Stimulated activated CD8-positive, alpha-beta memory T cell treated with anti-CD3 and anti-CD28 coated beads, Interleukin-15, amount 100 ng/mL, for 1 hour (primary cell): ENCODE results near the gene AIM2.
"Not testable (repeated sequence)": the region's sequence is repeated elsewhere in the genome, so short reads cannot be mapped to it uniquely, and the experiment has no call there.

Experiments used
- DNase-seq: peaks from one replicate; pipeline ENCODE4 v3.0.0-alpha.2; 2020; ENCODE audit warnings: low read depth

AIM2 gene

DNA sequence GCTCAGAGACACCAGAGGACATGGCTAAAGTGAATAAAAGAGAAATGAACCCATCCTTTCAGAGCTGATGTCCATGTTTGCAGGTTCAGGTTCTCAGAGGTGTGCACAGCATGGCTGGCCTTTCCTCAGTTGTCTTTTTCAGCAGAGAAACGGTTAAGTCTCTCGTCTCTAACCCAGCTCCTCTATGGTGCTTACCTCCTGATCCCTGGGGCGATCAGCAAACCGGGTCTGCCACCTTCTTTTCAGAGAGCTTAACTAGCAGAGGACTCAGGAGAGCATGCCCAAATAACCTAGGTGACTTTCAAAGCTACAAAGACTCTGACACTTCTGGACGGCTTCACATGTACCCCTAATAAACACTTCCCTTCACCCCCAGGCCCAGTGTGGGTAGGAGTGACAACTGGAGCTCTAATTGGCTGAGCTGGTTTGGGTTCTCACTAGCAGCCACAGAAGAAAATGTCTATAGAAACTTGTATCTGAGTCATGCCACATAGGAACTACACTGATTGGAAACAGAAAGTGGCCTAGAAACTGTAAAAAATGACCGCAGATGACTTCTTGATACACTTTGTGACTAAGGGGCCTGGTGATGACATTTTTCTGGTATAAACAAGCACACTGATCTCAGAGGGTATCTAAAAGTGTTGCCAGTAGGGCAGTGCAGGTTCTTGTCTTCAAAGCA, at the start of gene AIM2:
AIM2 (minus strand) TSS at position 329 of the 682 bp plus-strand sequence. CDS start 3,267 bp downstream, outside the sequence.
- DNase-seq: no peak

DNA sequence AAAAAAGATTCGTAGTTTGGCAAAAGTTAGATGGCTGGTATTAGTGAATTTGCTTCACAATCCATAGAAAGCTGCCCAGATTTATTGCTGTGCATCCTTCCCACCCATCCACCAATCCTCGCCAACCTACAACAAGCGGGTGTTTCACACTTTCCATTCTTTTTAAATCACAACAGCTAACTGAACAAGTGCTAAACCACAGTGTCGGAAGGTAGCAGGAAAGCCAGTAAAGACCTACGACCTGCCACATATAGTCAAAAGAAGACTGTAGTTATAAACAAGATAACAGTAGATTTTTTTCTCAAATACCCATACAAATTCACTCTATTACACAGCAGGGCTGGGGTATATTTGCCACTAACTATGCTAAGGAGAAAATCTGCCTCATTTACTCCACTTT, 47.0 kb upstream of the AIM2 start:
- no peak for DNase-seq

DNA sequence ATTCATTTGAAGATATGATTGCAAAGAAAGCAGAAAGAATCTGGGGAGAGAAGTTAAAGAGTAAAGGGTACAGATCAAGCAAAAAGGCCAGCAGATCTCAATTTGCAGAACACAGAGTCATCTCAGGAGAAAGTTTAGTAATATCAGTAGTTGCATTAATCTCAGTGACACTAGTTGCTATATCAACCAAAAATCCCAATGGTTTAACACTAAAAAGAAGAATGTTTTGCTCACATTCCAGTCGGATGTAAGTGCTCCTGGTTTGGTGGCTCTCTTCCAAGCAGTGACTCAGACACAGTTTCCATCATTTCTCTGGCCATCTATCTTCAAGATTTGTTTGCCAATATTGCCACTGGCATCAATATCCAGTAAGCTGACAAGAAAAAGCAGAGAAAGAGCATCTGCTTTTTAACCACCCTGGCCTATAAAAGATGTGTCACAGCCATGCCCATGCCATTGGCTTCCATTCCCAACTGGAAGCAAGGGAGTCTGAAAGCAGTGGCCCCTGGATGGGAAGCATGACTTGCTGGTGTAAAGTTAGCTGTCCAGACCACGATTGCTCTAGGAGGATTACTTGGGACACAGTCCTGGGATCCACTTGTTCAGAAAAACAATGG, 45.5 kb upstream of the AIM2 start:
- no peak for DNase-seq

DNA sequence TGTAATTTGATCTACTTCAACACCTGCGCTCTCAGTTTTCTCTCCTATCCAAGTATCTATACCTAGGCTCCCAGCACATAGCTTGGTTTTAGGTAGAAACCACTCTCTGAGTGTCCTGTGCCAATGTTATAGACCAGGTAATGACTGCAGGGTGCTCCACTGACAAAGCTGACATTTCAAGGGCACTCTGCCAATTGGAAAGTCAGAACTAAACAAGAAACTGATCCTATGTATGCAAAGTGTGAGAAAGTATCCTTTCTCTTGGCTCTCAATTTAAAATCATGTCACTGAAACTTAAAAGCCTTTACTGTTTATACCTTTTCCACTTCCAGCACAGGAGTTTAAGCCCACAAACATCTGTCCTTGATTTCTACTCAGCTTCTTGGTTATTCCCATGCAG, 45.0 kb upstream of the AIM2 start:
- DNase-seq: no peak

GRCh38 chr1:159120317-159120716, 43.8 kb upstream of the AIM2 start:
- DNase-seq: no peak

DNA sequence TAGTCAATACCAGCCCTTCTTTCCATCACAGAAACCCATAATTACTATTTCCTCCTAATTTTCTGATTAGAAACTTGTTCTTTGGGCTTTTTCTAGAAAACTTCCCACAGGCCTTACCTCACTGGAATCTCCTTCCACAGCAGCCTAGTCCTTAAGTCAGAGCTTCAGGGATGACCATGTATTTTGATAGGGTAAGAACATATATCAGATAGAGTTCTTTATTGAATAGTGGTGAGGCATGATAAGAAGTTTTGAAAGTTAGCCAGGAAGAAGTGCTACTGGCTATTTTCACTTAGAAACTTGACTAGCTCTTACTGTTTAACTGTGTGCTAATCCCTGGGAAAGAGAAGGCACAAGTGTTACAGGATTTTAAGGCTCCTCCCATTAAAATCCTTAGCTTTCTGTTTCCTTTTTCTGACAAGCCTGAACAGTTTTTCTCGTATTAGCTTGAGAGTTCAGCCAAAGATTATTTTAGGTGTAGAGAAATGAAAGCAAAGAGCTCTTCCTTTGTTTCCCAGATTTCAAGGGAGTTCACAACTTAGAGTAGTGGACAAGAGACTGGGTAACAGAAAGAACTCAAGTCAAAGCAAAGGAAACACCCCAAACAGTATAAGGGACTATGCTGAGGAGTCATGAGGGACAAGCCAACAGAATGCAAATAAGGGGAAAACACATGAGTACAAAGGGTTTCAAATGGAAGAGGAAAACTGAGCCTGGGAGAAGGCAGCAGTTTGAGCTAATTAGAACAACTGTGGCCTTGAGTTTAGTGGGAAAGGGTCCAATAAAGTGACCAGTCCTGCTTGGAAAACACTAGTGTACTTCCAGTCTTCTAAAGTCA, 37.2 kb upstream of the AIM2 start:
- DNase-seq: no peak

- DNase-seq: not testable (repeated sequence)
Observed at GRCh38 chr1:159103021-159103420, 26.5 kb upstream of the AIM2 start.

DNA sequence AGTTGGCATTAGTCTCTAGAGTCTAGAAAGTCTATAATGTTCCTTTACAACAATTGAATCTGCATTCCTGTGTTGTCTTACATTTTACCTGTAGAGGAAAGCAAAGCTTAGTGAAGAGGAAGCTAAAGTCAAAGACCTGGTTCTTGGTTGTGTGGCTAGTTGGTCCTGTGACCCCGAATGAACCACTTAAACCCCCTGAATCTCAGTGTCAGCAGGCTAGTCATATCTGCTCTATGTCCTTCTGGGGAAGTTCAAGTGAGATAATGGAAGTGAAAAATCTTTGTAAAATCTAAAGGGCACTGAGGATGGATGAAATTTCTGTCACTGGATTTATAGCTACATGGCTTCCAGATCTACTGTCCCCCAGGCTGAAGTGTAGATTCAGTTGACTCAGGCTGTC, 24.0 kb upstream of the AIM2 start:
- no peak for DNase-seq

DNA sequence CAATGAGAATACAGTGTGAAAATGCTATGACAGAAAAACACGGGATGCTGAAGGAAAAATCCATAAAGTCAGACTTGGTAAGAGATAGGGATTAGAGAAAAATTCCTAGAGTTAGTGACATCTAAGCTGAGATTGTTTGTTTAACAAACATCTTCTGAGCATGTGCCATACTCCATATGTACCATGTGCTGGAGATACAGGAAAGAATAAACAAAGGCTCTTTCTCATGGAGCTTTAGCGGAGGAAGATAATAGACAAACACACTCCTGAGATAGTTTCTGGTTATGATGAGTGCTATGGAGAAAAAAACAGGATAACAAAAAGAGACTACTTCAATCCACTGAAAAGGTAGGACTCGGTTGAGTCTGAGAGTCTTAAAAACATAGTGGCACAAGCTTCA, 22.0 kb upstream of the AIM2 start:
- DNase-seq: no peak

DNA sequence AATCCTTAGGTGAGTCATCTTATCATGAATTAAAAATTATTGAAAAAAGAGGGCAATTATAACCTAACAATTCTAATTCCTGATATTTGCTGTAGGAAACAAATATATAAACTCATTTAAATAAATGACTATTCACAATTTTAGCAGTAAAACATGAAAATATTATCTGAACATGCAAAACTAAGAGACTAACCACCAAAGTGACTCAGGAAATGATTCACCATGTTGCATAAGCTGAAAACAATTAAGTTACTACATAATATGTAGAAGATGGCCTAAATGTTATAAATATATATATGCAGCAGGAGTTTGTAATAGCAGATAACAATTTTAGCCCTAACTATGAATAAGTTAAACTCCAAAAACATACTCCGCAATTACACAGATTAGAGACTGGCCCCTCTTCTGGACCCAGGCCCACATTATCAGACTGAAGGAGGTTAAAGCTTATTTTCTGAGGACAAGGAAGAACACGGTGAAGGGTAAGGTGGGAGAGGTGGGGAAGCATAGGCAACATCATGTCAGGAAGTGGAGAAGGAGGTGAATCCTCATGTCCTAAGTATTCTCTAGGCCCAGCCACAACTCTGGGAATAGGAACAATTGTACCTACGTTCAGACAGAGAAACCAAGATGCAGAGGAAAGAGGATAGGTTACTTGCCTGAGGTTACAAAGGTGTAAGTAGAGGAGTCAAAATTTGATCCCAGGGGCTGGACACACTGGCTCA, 15.6 kb upstream of the AIM2 start:
- no peak for DNase-seq

DNA sequence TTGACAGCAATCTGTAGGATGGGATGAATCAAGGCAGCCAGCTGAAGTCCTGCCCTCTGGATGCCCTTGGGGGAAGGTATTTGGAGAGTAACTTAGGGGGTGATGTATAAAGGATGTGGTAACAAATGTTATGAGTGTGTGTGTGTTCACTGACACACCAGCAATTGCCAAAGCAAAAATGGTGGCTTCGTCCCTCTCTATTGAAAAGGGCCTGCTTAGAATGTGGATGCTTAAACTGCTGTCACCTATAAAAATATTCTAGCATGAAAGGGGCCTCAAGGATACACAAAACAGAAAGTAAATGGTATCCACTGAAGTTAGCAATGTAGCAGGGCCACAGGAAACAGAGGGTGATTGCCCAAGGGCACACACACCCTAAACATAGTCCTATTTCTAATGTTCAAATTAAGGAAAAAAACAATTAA, 15.1 kb upstream of the AIM2 start:
- no peak for DNase-seq

GRCh38 chr1:159091180-159091560, 14.6 kb upstream of the AIM2 start:
- no peak for DNase-seq

DNA sequence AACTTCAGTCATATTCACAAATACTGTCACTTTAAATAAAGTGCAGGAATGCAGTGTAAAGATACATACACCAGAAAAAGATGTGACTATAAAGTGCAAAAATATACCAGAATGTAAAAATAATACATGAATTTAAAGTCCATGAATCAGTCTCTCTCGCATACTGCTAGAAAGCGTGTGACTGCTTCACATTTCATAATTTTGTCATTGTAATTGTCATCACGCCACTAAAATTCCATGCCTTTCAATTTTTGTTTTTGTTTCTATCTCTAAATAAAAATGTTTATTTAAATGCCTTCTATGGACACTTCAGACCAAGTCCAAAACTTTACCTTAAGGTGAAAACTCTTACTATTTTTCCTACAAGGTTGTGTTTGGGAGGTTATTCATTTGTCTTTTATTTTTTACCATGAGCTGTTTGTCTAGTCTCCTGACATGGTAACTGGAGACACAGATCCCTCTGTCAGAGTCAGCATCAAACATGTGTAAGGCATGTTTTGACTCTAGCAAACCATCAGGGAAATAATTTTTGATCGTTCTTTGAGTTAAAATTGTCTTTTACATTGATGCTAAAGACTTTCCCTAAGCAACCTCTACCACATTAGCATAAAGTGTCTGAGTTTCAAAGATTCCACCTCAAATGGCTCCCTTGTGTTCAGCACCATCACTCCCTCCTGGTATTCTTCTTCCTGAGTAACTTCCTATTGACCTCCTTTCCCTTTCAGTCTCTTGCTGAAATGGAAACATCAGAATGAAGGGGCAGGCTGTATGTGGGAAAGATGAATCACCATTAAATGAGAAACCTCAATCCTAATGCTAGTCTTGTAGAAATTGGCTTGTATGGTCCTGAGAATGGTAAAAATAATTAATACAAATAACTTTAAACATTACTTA, 14.0 kb upstream of the AIM2 start:
- no peak for DNase-seq

DNA sequence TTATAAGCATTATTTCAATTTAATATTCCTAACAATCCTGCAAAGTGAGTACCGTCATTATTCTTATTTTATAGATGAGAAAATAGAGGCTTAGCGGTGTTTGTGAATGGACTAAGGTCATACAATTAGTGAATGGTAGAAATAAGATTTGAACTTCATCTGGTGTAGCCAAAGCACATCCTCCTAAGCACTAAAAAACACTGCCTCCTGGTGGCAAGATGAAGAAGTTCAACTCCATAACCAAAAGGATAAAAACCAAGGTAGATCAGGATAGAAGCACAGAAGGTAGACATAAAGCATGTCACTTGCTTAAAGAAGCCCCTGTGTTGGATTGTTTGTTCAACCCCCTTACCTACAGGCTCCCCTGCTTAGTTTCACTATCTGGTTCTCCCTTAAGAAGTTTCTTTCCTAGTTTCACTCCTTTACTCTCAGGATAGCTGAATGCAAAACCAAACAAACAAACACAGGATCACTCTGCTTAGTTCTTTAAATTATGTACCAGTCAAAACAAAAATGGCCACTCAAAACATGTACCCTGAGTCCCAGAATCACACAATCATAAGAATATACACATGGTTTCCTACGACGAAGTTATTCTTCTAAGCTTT, 12.7 kb upstream of the AIM2 start:
- no peak for DNase-seq

DNA sequence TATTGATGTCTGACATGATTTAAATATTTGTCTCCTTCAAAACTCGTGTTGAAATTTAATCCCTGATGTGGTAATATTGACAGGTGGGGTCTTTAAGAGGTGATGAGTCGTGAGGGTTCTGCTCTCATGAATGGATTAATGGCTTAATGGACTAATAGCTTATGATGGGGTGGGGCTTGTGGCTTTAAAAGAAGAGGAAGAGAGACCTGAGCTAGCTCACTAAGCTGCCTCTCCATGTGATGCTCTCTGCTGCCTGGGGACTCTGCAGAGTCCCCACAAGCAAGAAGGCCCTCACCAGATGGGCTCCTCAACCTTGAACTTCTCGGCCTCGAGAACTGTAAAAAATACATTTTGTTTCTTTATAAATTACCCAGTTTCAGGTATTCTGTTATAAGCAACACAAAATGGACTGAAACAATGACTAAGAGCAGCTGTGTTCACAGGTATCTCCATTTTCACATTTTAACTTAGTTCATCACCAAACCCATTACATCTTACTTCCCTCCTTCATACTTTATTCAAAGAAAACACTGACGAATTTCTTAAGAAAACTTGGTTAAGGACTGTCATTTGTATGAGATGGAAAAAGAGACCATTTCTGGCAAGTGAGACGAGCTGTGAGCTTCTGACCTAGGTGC, 12.1 kb upstream of the AIM2 start:
- no peak for DNase-seq

GRCh38 chr1:159088050-159088449, 11.5 kb upstream of the AIM2 start:
- DNase-seq: no peak

DNA sequence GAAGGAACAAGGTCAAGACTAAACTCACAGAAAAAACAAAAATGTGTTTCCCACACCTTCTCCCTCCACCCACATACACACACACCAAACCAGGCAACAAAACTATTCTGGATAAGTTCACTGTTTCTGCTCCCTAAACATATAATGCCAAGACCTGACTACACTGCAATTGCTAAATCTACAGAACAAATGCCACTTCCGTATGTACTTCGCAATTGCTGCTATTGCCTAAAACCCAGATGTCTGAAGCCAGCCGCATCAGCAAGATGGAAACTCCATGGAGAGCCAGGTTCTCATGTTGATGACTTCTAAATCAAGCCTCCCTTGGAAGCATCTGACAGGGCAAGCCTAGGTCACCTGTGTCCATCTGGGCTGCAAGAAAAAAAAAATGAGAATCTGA, 8.3 kb upstream of the AIM2 start:
- no peak for DNase-seq

- no peak for DNase-seq
Observed at GRCh38 chr1:159084152-159084551, 7.6 kb upstream of the AIM2 start.

DNA sequence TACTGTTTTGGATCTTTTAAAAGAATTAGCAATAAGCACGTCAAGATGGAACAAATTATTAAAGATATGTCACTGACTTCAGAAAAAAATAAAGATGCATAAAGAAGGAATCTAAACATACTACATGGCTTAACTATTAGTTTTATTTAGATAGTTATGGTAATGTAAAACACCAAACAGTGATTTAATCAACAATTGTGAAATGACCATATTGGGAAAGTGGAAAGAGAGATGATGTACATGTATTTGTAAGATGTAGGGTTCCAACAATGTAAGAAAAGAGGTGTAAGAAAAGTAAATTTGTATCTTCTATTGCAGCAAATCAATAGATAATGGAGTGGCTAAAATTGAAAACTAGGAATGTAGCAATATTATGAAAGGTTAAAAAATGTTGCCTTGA, 6.4 kb upstream of the AIM2 start:
- DNase-seq: no peak

GRCh38 chr1:159081626-159082025, 5.1 kb upstream of the AIM2 start:
- DNase-seq: no peak

- DNase-seq: no peak
Observed at GRCh38 chr1:159079525-159079924, 3.0 kb upstream of the AIM2 start.
